Measurements from ENCODE around the gene AVL9. TPM values are rescaled to one million over a fixed set of nuclear protein-coding genes. Genes with fewer than 3 reads are reported as not detected.

The AVL9 gene
- total and polyA plus RNA-seq, 5 donors, result 6.1 to 19.5 (median 15.5) TPM

GRCh38 chr7:32573110-32573687 lies 77.9 kb downstream of the AVL9 start:
- ATAC-seq, result no peak
- H3K27ac ChIP-seq (ENCODE audit: low read length), result no peak overlapping the region
- H3K4me1 ChIP-seq (ENCODE audit: control insufficient read depth, insufficient read depth, low read length), result no peaks in the 10 kb centered on the region
- H3K4me3 ChIP-seq (ENCODE audit: low read length), result no peak overlapping the region
- no peak for DNase-seq
- 94% methylated on average over 12 of the region's 12 CpGs for WGBS
- intact Hi-C loops (cut with DNase I), result no loop called here
- H3K27me3 ChIP-seq (ENCODE audit: control insufficient read depth, insufficient read depth), result no peaks in the 10 kb centered on the region
- H3K9me3 ChIP-seq (ENCODE audit: control insufficient read depth, low read length), result no peaks in the 10 kb centered on the region

DNA sequence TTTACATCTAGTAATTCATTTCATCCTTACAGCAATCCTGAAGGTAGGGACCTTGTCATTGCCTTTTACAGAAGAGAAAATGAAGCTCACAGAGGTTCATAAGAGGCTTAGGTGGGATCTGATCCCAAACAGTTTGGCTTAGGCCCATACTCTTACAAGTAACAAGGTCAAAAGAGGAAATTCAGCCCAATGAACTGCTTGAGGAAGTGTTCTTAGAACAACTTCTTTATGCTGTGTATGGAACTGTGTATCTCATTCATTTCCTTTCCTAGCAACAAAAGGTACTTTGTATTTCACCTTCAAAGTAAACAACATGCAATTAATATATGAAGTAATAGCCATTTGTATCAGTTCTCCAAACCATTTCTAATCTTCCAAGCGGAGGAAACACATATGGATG lies 79.3 kb downstream of the AVL9 start:
- 97% methylated on average over 1 of the region's 1 CpG for WGBS
- DNase-seq (no peak), ATAC-seq (no peak)
- Histone ChIP-seq H3K27me3 (ENCODE audit: control insufficient read depth, insufficient read depth) (no peaks in the 10 kb centered on the region), H3K4me3 (ENCODE audit: low read length) (no peak overlapping the region), H3K4me1 (ENCODE audit: control insufficient read depth, insufficient read depth, low read length) (no peaks in the 10 kb centered on the region), H3K27ac (ENCODE audit: low read length) (no peak overlapping the region), H3K9me3 (ENCODE audit: control insufficient read depth, low read length) (no peaks in the 10 kb centered on the region)
- intact Hi-C loops (cut with DNase I), result no loop called here

DNA sequence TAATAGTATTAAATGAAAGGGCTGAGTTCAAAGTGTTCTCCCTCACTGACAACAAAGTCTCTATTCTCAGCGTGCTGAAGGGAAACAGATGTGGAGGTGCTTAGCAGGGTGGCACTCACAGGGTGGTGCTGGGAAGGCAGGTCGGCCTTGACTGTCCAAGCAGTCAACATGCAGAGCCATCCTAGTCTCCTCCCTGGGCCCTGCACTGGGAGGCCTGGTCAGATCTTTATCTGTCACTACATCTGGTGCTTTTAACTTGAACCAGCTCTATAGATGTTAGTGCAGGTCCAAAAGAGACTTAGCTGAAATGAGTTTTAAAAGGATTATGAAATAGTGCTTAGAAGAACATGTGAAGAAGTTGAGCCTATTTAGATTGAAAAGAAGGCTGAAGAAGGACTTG lies 82.1 kb downstream of the AVL9 start:
- intact Hi-C loops (cut with DNase I), result no loop called here
- H3K9me3 ChIP-seq (ENCODE audit: control insufficient read depth, low read length), result no peaks in the 10 kb centered on the region
- no peak for DNase-seq
- WGBS, result 89% methylated on average over 2 of the region's 2 CpGs
- ATAC-seq, result no peak
- H3K27ac ChIP-seq (ENCODE audit: low read length), result no peak overlapping the region
- H3K4me1 ChIP-seq (ENCODE audit: control insufficient read depth, insufficient read depth, low read length), result no peaks in the 10 kb centered on the region
- no peak overlapping the region for H3K4me3 ChIP-seq (ENCODE audit: low read length)
- H3K27me3 ChIP-seq (ENCODE audit: control insufficient read depth, insufficient read depth), result no peaks in the 10 kb centered on the region

GRCh38 chr7:32579776-32580175 lies 84.5 kb downstream of the AVL9 start:
- Histone ChIP-seq H3K27ac (ENCODE audit: low read length) (no peak overlapping the region), H3K9me3 (ENCODE audit: control insufficient read depth, low read length) (no peaks in the 10 kb centered on the region), H3K4me1 (ENCODE audit: control insufficient read depth, insufficient read depth, low read length) (no peaks in the 10 kb centered on the region), H3K4me3 (ENCODE audit: low read length) (no peak overlapping the region), H3K27me3 (ENCODE audit: control insufficient read depth, insufficient read depth) (no peaks in the 10 kb centered on the region)
- whole genome bisulfite sequencing, result 51% methylated on average over 2 of the region's 2 CpGs
- DNase-seq, result no peak
- peak; percentile 51 to 68 for ATAC-seq
- intact Hi-C loops (cut with DNase I), result no loop called here

DNA sequence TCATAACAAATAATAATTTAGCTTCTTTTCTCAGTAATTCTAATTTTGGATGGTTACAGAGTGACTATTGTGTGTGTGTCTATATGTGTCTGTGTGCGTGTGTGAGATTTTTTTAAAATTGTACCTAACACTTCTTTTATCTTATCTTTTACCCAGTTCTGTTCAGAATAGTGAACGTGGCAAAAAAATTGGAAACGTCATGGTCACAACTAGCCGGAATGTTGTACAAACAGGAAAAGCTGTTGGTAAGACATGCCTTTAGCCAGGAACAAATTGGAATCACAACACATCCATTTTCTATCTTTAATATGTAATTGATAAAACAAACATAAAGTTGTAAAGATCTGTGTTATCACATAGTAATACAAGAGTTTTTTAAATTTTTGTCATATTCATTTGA lies 85.4 kb downstream of the AVL9 start:
- WGBS, result 48% methylated on average over 4 of the region's 4 CpGs
- H3K9me3 ChIP-seq (ENCODE audit: control insufficient read depth, low read length), result no peaks in the 10 kb centered on the region
- ATAC-seq, result no peak
- H3K4me3 ChIP-seq (ENCODE audit: low read length), result no peak overlapping the region
- no peaks in the 10 kb centered on the region for H3K27me3 ChIP-seq (ENCODE audit: control insufficient read depth, insufficient read depth)
- no peaks in the 10 kb centered on the region for H3K4me1 ChIP-seq (ENCODE audit: control insufficient read depth, insufficient read depth, low read length)
- H3K27ac ChIP-seq (ENCODE audit: low read length), result no peak overlapping the region
- intact Hi-C loops (cut with DNase I), result no loop called here
- no peak for DNase-seq

GRCh38 chr7:32582036-32582435 lies 86.7 kb downstream of the AVL9 start:
- Histone ChIP-seq H3K27me3 (ENCODE audit: control insufficient read depth, insufficient read depth) (no peaks in the 10 kb centered on the region), H3K27ac (ENCODE audit: low read length) (no peak overlapping the region), H3K9me3 (ENCODE audit: control insufficient read depth, low read length) (no peaks in the 10 kb centered on the region), H3K4me3 (ENCODE audit: low read length) (no peak overlapping the region), H3K4me1 (ENCODE audit: control insufficient read depth, insufficient read depth, low read length) (peaks cover 6% of the 10 kb centered on the region)
- ATAC-seq (no peak), DNase-seq (no peak)
- intact Hi-C loops (cut with DNase I), result no loop called here
- 95% methylated on average over 3 of the region's 3 CpGs for WGBS

DNA sequence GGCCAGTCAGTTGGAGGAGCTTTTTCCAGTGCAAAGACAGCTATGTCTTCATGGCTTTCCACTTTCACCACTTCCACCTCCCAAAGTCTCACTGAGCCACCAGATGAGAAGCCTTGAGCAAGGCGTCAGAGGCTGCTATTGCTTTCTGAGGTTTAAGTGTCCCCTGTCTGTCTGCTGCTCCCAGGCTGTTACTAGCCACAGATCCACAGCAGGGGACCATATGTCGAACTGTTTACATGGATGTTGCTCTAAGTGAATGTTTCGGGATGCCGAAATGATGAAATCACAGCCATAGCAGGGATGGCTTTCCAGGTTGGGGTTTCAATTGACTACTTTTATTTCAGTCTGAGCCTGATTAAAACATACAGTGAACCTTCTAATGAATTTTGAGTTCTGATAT lies 88.5 kb downstream of the AVL9 start:
- peaks cover 11% of the 10 kb centered on the region for H3K4me1 ChIP-seq (ENCODE audit: control insufficient read depth, insufficient read depth, low read length)
- WGBS, result 95% methylated on average over 4 of the region's 4 CpGs
- ATAC-seq, result no peak
- H3K9me3 ChIP-seq (ENCODE audit: control insufficient read depth, low read length), result no peaks in the 10 kb centered on the region
- no peaks in the 10 kb centered on the region for H3K27me3 ChIP-seq (ENCODE audit: control insufficient read depth, insufficient read depth)
- no peak overlapping the region for H3K27ac ChIP-seq (ENCODE audit: low read length)
- DNase-seq, result no peak
- intact Hi-C loops (cut with DNase I), result no loop called here
- no peak overlapping the region for H3K4me3 ChIP-seq (ENCODE audit: low read length)

GRCh38 chr7:32586291-32587221 lies 91.3 kb downstream of the AVL9 start:
- H3K9me3 ChIP-seq (ENCODE audit: control insufficient read depth, low read length), result no peaks in the 10 kb centered on the region
- peak; percentile 73 to 91 for ATAC-seq
- DNase-seq, result peak; percentile 62 to 78 (median 72)
- no peak overlapping the region for H3K4me3 ChIP-seq (ENCODE audit: low read length)
- peak overlapping the region; percentile 95 for H3K27ac ChIP-seq (ENCODE audit: low read length)
- peaks cover 15% of the 10 kb centered on the region for H3K4me1 ChIP-seq (ENCODE audit: control insufficient read depth, insufficient read depth, low read length)
- WGBS, result 33% methylated on average over 5 of the region's 5 CpGs
- intact Hi-C loops (cut with DNase I), result no loop called here
- no peaks in the 10 kb centered on the region for H3K27me3 ChIP-seq (ENCODE audit: control insufficient read depth, insufficient read depth)

DNA sequence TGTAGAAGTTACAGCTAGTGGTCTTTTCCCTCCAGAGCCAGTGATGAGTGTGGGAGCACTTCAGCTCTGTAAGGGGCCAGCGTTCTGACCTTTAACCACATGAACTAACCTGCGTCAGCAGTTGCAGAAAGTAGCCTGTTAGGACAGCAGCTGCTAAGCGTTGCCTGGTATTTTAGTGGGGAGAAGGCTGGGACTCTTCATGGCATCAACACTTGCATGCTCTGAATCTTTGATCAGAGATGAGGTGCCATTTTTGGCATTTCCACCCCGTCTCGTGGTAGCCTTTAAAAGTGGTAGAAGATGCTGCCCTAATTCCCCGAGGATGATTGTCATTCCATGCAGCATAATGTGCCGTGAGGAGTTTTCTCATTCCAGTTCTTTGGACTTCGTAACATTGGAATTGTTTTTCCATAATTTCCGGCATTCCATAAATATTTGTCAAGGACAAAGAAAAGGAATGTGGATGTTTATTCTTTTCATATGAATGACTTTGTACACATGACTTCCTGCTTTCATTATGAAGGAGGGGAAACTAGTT lies 92.2 kb downstream of the AVL9 start:
- H3K27ac ChIP-seq (ENCODE audit: low read length), result peak overlapping the region; percentile 98
- no peaks in the 10 kb centered on the region for H3K27me3 ChIP-seq (ENCODE audit: control insufficient read depth, insufficient read depth)
- peak in 2 of 3 donors; percentile 25 to 48 for DNase-seq
- intact Hi-C loops (cut with DNase I), result no loop called here
- H3K9me3 ChIP-seq (ENCODE audit: control insufficient read depth, low read length), result no peaks in the 10 kb centered on the region
- peaks cover 15% of the 10 kb centered on the region for H3K4me1 ChIP-seq (ENCODE audit: control insufficient read depth, insufficient read depth, low read length)
- 24% methylated on average over 9 of the region's 9 CpGs for WGBS
- ATAC-seq, result peak; percentile 77 to 82
- H3K4me3 ChIP-seq (ENCODE audit: low read length), result no peak overlapping the region

GRCh38 chr7:32588657-32589056 lies 93.4 kb downstream of the AVL9 start:
- WGBS, result 23% methylated on average over 2 of the region's 2 CpGs
- no peaks in the 10 kb centered on the region for H3K27me3 ChIP-seq (ENCODE audit: control insufficient read depth, insufficient read depth)
- peak overlapping the region; percentile 67 for H3K27ac ChIP-seq (ENCODE audit: low read length)
- peaks cover 15% of the 10 kb centered on the region for H3K4me1 ChIP-seq (ENCODE audit: control insufficient read depth, insufficient read depth, low read length)
- DNase-seq, result no peak
- H3K9me3 ChIP-seq (ENCODE audit: control insufficient read depth, low read length), result no peaks in the 10 kb centered on the region
- peak; percentile 25 to 44 for ATAC-seq
- H3K4me3 ChIP-seq (ENCODE audit: low read length), result no peak overlapping the region
- intact Hi-C loops (cut with DNase I), result no loop called here

- H3K4me1 ChIP-seq (ENCODE audit: control insufficient read depth, insufficient read depth, low read length), result peaks cover 9% of the 10 kb centered on the region
- no peak for ATAC-seq
- 89% methylated on average over 3 of the region's 3 CpGs for WGBS
- no peak for DNase-seq
- intact Hi-C loops (cut with DNase I), result no loop called here
- H3K27ac ChIP-seq (ENCODE audit: low read length), result no peak overlapping the region
- no peak overlapping the region for H3K4me3 ChIP-seq (ENCODE audit: low read length)
- H3K9me3 ChIP-seq (ENCODE audit: control insufficient read depth, low read length), result no peaks in the 10 kb centered on the region
- H3K27me3 ChIP-seq (ENCODE audit: control insufficient read depth, insufficient read depth), result no peaks in the 10 kb centered on the region
Measured at GRCh38 chr7:32591938-32592337, 96.6 kb downstream of the AVL9 start.
